Measurements from ENCODE around the gene COL6A5. TPM values are rescaled to one million over a fixed set of nuclear protein-coding genes. Genes with fewer than 3 reads are reported as not detected.

Gene COL6A5
- total and polyA plus RNA-seq, 9 of the 15 experiments (the other 6 are each of a cell fraction or from before 2014, with no cell fraction given), result 1.5 to 9.7 (median 5.6) TPM

DNA sequence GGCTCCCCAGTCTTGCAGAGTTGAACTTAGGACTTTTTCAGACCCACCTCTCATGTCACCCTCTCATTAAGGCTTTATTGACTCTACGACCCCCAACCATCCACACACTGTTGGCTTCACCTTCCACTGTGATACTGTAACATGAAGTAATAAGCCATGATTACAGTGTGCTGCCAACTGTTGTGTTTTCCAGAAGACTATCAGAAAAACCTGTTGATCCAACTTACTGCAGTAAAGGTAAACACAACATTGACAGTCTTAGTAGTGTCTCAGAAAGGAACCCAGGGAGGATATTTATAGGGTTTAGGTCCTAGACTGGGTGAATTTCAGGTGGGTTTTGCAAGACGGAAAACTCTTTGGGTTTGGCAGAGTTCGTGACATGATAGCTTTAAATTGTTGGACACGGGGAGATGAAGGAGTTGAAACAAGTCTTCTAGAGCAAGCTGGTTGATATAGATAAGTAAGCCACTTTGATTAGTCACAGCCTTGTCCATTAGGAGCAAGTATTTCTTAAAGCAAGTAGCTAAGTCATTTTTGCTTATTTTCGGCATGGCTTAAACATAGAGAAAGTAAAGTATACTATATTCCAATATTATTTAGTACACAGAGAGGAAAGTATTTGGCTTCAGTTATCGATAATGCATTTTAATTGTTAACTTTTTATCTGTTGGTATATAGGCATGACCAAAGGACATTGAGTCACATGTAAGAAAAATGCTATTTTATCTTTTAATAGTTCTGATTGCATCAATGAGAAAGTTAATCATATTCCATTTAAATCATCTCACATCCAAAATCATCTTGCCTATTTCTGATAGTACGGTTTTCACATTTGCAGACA, 2.4 kb upstream of the COL6A5 start (continued):
- no peak for TF ChIP-seq RFX1 (IDR thresholded peaks at IDR 0.05)
- TF ChIP-seq CBX3 (IDR thresholded peaks at IDR 0.05; ENCODE audit: borderline replicate concordance in 1 of 2, low read length in 2 of 2), result peak in 1 of 2 experiments; percentile 25; a peak in 1 of 3 replicates
- TF ChIP-seq HSF4 (CRISPR knock-in tag; IDR thresholded peaks at IDR 0.05; ENCODE audit: borderline replicate concordance), result no peak
- no peak for TF ChIP-seq L3MBTL2 (IDR thresholded peaks at IDR 0.05)
- TF ChIP-seq, protein P1, sequence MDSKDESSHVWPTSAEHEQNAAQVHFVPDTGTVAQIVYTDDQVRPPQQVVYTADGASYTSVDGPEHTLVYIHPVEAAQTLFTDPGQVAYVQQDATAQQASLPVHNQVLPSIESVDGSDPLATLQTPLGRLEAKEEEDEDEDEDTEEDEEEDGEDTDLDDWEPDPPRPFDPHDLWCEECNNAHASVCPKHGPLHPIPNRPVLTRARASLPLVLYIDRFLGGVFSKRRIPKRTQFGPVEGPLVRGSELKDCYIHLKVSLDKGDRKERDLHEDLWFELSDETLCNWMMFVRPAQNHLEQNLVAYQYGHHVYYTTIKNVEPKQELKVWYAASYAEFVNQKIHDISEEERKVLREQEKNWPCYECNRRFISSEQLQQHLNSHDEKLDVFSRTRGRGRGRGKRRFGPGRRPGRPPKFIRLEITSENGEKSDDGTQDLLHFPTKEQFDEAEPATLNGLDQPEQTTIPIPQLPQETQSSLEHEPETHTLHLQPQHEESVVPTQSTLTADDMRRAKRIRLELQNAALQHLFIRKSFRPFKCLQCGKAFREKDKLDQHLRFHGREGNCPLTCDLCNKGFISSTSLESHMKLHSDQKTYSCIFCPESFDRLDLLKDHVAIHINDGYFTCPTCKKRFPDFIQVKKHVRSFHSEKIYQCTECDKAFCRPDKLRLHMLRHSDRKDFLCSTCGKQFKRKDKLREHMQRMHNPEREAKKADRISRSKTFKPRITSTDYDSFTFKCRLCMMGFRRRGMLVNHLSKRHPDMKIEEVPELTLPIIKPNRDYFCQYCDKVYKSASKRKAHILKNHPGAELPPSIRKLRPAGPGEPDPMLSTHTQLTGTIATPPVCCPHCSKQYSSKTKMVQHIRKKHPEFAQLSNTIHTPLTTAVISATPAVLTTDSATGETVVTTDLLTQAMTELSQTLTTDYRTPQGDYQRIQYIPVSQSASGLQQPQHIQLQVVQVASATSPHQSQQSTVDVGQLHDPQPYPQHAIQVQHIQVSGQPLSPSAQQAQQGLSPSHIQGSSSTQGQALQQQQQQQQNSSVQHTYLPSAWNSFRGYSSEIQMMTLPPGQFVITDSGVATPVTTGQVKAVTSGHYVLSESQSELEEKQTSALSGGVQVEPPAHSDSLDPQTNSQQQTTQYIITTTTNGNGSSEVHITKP (IDR thresholded peaks at IDR 0.05; ENCODE audit: partially characterized antibody), result no peak
- TF ChIP-seq SMARCE1 (IDR thresholded peaks at IDR 0.05), result peak; percentile 95
- TF ChIP-seq, protein P2, sequence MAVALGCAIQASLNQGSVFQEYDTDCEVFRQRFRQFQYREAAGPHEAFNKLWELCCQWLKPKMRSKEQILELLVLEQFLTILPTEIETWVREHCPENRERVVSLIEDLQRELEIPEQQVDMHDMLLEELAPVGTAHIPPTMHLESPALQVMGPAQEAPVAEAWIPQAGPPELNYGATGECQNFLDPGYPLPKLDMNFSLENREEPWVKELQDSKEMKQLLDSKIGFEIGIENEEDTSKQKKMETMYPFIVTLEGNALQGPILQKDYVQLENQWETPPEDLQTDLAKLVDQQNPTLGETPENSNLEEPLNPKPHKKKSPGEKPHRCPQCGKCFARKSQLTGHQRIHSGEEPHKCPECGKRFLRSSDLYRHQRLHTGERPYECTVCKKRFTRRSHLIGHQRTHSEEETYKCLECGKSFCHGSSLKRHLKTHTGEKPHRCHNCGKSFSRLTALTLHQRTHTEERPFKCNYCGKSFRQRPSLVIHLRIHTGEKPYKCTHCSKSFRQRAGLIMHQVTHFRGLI (CRISPR knock-in tag; IDR thresholded peaks at IDR 0.05), result no peak
- TF ChIP-seq TEAD1 (CRISPR knock-in tag; IDR thresholded peaks at IDR 0.05), result no peak
- peak in 1 of 2 experiments; percentile 51; a peak in 1 of 4 replicates for TF ChIP-seq FOXK2 (conservative IDR thresholded peaks at IDR 0.05 in 1 of 2, IDR thresholded peaks at IDR 0.05 in 1 of 2; ENCODE audit: low read depth in 2 of 2)
- no peak for TF ChIP-seq CAMTA2 (CRISPR knock-in tag; conservative IDR thresholded peaks at IDR 0.05)
- TF ChIP-seq TCF3 (CRISPR knock-in tag; IDR thresholded peaks at IDR 0.05), result peak; percentile 91
- TF ChIP-seq ZKSCAN3 (CRISPR knock-in tag; IDR thresholded peaks at IDR 0.05), result no peak
- TF ChIP-seq, protein P3, sequence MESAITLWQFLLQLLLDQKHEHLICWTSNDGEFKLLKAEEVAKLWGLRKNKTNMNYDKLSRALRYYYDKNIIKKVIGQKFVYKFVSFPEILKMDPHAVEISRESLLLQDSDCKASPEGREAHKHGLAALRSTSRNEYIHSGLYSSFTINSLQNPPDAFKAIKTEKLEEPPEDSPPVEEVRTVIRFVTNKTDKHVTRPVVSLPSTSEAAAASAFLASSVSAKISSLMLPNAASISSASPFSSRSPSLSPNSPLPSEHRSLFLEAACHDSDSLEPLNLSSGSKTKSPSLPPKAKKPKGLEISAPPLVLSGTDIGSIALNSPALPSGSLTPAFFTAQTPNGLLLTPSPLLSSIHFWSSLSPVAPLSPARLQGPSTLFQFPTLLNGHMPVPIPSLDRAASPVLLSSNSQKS (CRISPR knock-in tag; IDR thresholded peaks at IDR 0.05), result no peak
- TF ChIP-seq NFIC (IDR thresholded peaks at IDR 0.05), result peak; percentile 50
- no peak for TF ChIP-seq SREBF1 (IDR thresholded peaks at IDR 0.05; ENCODE audit: borderline replicate concordance, low read depth, low read length)
- TF ChIP-seq, protein P4, sequence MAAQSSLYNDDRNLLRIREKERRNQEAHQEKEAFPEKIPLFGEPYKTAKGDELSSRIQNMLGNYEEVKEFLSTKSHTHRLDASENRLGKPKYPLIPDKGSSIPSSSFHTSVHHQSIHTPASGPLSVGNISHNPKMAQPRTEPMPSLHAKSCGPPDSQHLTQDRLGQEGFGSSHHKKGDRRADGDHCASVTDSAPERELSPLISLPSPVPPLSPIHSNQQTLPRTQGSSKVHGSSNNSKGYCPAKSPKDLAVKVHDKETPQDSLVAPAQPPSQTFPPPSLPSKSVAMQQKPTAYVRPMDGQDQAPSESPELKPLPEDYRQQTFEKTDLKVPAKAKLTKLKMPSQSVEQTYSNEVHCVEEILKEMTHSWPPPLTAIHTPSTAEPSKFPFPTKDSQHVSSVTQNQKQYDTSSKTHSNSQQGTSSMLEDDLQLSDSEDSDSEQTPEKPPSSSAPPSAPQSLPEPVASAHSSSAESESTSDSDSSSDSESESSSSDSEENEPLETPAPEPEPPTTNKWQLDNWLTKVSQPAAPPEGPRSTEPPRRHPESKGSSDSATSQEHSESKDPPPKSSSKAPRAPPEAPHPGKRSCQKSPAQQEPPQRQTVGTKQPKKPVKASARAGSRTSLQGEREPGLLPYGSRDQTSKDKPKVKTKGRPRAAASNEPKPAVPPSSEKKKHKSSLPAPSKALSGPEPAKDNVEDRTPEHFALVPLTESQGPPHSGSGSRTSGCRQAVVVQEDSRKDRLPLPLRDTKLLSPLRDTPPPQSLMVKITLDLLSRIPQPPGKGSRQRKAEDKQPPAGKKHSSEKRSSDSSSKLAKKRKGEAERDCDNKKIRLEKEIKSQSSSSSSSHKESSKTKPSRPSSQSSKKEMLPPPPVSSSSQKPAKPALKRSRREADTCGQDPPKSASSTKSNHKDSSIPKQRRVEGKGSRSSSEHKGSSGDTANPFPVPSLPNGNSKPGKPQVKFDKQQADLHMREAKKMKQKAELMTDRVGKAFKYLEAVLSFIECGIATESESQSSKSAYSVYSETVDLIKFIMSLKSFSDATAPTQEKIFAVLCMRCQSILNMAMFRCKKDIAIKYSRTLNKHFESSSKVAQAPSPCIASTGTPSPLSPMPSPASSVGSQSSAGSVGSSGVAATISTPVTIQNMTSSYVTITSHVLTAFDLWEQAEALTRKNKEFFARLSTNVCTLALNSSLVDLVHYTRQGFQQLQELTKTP (IDR thresholded peaks at IDR 0.05; ENCODE audit: low read depth in 1 of 2, partially characterized antibody in 2 of 2), result peak in 1 of 2 experiments; percentile 50
- no peak for TF ChIP-seq KLF13 (tag; IDR thresholded peaks at IDR 0.05; ENCODE audit: borderline replicate concordance, low read depth)

All from K562 (cell line).